ENCODE measurements around the gene EEF2K.

The EEF2K gene

DNA sequence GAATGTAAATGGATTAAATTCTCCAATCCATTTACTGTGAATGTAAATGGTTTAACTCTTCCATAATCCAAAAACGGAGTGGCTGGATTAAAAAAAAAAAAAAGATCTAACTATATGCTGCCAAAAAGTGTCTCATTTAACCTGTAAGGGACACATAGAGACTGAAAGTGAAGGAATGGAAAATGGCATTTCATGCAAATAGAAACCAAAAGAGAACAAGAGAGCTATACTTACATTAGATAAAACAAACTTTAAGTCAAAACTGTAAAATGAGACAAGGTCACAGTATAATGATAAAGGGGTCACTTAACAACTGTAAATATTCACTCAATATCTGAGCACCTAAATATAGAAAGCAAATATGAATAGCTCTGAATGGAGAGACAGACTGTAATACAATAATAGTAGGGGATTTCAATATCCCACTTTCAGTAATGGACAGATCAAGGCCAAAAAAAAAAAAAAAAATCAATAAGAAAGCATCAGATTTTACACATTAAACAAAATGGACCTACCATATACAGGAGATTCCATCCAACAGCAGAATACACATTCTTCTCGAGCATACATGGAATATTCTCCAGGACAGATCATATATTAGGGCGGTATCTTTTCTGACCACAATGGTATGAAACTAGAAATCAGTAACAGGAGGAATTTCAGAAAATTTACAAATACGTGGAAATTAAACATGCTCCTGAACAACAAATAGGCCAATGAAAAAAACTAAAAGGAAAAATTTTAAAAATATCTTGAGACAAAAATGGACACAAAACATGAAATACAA, 132.0 kb downstream of the EEF2K start:
- DNase-seq: no peak
